HG03095 (cell line): ENCODE measurements around the gene SLC6A8.
"Not testable (repeated sequence)": the region's sequence is repeated elsewhere in the genome, so short reads cannot be mapped to it uniquely, and the experiment has no call there.

Experiments used
- ATAC-seq: cut with Tn5 transposase; IDR thresholded peaks from one replicate; pipeline ENCODE4 v1.9.1; 2021; ENCODE audit warnings: moderate library complexity; ENCODE audit not compliant: unreplicated experiment

The SLC6A8 gene

GRCh38 chrX:153745067-153745433 is 57.3 kb downstream of the SLC6A8 start:
- ATAC-seq, result not testable (repeated sequence)
